HS-27A (cell line): ENCODE measurements around the gene CSMD2.
"Not testable (repeated sequence)": the region's sequence is repeated elsewhere in the genome, so short reads cannot be mapped to it uniquely, and the experiment has no call there.

ENCODE experiments used
- DNase-seq: peaks from one replicate; pipeline ENCODE4 v3.0.0-alpha.2; 2012; ENCODE audit warnings: low read depth, missing footprints

CSMD2 gene

GRCh38 chr1:34052565-34052964, 112.5 kb downstream of the CSMD2 start:
- no peak for DNase-seq

- no peak for DNase-seq
Observed at GRCh38 chr1:34050709-34051485, 114.1 kb downstream of the CSMD2 start.

DNA sequence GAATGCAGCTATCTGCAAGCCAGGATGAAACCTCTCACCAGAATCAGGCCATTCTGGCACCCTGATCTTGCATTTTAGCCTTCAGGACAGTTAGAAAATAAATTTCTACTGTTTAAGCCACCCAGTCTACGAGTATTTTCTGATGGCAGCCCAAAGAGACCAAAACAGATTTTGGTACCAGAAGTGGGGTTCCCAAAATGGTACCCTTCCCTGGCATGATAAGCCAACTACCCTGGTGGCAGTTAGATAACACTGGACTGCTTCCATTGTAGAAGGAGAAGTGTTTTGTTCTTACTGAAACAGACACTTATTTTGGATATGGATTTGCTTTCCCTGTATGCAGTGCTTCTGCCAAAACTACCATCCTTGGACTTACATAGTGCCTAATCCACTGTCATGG, 115.0 kb downstream of the CSMD2 start:
- DNase-seq: no peak

DNA sequence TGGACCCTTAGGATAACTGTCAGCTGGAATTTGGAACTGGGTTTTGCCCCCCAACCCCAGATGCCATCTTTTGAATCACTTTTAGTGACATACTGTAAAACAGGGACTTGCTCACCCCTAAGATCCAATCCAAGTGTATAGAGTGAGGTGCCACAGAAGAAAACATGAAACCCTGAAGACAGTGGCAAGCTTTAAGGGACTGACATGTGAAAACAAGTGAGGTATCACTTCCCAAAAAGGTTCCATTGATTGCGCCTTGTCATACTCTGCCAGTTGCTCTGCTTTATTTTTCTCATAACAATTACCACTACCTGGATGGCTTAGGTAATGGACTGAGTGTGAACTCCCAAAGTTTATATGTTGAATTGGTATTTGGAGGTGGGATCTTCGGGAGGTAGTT, 115.6 kb downstream of the CSMD2 start:
- no peak for DNase-seq

DNA sequence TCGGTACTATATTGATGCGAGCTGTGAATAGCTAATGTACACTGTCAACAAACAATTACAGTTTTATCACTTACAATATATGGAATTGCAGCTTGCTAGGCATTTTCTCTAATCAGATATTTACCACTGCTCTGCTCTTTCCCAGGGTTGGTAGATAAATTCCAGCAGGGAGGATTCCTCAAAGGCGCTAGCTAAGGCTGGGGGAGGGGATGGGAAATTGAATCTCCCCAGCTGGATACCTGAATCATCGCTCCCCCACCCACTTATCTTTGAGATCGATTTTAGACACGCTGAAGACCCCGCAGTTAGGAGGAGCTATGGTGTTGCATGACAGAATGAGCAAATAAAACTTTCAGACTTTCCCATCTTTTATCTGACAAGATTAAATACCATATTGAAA, 127.2 kb downstream of the CSMD2 start:
- DNase-seq: no peak

GRCh38 chr1:34037109-34037508, 127.9 kb downstream of the CSMD2 start:
- DNase-seq: no peak

- DNase-seq: no peak
Observed at GRCh38 chr1:34034036-34034435, 131.0 kb downstream of the CSMD2 start.

DNA sequence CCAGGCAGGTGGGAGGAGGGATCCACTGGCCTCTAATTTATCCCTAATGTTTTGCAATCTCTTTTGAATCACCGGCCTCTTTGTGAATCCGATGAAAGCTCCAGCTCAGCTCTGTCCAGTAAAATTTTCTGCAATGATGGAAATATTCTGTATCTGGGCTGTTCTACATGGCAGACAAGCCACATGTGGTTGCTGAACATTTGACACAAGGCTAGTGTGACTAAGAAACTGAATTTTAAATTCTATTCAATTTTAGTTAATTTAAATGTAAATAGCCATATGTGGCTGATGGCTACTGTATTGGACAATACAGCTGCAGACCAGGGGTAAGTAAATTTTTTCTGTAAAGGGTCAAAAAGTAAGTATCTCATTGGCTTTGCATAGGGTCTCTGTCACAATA, 135.1 kb downstream of the CSMD2 start:
- DNase-seq: no peak

DNA sequence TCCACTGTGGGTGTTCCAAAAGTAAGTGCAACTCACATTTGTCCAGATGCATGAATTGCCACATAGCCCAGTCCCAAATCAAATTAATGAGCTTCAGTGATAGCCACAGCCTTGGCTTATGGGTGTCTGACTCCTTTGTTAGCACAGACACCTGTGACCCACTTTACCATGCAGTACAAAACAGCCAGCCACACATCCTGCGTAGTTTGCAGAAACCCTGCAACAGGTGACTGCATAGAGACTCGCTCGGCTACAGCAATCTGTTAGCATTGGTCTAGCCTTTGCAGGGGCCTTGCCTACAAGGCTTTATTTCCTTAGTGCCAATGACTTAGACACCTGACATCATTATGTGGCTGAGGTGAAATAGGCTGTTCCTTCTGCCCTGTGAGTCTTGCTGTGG, 135.5 kb downstream of the CSMD2 start:
- no peak for DNase-seq

GRCh38 chr1:34028381-34029055, 136.5 kb downstream of the CSMD2 start:
- DNase-seq: no peak

GRCh38 chr1:34025675-34026074, 139.4 kb downstream of the CSMD2 start:
- DNase-seq: no peak

DNA sequence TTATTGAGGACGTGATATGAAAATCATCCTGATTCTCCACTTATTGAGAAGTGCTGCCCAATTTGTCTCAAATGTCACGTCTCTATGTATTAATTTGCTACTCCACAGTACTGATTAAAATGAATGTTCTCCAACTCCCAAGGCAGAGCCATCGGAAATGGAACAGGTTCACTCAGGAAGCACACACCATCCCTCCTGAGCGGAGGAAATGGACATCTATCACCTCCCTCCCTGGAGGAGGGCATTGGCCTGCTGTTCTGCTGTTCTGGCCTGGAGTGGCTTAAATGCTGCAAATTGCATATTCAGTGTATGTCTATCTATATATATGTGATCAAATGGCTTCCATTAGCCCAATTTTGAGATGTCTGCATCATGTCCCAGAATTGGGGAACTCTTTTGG, 140.5 kb downstream of the CSMD2 start:
- no peak for DNase-seq

DNA sequence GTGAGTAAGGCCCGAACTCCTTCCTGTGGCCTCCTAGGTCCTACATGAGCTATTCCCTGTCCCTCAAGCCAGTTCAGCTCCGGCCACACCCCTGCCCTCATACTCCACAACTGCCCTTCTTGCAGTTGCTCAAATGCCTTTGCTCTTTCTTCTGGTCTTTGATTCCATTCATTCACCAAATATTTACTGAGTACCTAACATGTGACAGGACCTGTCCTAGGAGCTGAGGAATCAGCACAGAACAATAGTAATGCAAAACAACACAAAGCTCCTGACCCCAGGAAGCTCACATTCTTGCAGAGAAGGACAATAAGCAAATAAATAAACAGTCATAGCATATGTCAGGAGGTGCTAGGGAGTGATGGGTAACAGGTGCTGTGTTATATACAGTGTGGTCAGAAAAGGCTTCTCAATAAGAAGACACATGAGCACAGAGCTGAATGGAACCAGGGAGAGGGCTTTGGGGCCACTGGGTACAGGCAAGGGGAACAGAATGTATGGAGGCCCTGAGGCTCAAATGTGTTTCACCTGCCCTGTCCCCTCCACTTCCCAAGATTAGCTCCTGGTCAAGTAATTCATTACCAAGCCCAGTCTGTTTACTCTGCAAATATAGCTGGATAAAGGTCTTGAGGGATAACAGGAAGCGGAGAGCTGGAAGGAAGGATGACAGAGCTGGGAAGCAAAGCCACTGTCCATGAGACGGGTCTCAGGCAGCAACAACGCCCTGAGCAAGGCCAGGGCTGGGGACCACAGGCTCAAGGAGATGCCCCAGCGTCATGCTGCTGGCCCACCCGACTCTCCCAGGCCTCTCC, 145.1 kb downstream of the CSMD2 start:
- no peak for DNase-seq

GRCh38 chr1:34018285-34018684, 146.7 kb downstream of the CSMD2 start:
- DNase-seq: no peak

DNA sequence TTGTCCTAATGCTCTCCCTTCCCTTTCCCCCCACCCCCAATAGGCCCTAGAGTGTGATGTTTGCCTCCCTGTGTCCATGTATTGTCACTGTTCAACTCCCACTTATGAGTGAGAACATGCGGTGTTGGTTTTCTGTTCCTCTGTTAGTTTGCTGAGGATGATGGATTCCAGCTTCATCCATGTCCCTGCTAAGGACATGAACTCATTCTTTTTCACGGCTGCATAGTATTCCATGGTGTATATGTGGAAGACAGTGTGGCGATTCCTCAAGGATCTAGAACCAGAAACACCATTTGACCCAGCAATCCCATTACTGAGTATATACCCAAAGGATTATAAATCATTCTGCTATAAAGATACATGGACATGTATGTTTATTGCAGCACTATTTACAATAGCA, 148.7 kb downstream of the CSMD2 start:
- not testable (repeated sequence) for DNase-seq

DNA sequence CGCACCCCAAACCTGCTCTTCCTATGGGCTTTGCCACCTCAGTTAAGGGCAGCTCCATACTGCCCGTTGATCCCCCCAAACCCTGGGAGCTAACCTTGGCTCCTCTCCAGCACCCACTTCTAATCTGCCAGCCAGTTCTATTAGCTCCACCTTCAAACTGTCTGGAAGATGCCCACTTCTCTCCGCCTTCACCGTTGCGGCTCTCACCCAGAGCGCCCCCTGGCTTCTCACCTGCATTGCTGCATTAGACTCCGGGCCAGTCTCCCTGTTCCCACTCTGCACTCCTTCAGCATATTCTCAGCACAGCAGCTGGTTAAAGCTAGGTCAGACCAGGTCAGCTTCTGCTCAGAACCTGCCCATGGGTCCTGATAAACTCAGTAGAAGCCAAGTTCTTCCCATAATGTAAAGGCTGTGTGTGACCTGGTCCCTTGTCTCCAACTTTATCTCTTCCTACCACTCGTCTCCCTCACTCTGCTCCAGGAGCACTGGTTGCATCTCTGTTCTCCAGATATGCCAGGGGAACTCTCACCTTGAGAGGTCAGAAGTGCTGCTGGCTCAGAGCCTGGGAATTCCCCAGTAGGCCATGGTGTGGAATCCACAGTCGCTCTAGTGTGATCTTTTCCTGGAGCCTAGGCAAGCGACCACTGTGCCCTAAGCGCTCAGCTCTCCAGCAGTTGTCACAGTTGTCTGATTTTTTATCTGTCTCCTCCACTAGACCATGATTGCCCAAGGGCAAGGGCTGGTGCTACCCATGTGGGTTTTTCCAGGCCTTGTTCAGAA, 150.9 kb downstream of the CSMD2 start:
- no peak for DNase-seq

DNA sequence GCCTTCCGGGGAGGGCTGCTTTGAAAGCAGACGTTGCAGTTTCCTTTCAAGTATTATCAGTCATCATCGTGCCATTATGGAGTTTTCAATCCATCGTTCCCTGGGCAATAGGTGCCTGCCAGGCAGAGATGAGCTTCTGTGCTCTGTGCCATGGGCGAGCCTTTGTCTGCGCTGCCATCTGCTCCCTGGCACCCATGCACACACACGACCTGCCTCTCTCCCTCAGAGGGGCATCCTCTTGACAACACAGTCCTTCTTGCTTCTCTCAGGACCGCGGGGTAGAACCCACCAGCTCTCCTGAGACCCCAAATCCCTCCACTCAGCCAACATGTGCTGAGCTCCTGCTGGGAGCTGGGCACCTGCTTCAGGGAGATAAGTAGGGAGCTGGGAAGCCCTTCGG, 151.9 kb downstream of the CSMD2 start:
- DNase-seq: no peak

GRCh38 chr1:34009340-34009985, 155.6 kb downstream of the CSMD2 start:
- no peak for DNase-seq

DNA sequence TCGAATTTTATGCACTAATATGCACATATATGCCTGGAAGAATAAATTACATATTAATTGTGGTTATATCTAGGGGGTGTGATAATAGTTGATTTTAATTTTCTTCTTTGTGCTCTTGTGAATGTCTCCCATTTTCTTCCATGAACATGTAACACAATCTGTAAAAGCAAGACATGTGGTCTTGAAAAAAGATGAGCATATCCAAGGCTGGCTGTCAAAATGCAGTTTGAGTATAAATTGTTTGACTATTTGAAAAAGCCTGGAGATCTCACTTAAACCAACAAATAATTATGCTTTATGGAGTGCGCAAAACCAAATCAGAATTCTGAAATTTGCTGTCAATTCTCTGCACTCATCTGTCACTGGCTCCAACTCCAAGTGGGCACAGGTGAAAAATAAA, 157.3 kb downstream of the CSMD2 start:
- DNase-seq: no peak

GRCh38 chr1:34005309-34005708, 159.7 kb downstream of the CSMD2 start:
- DNase-seq: no peak

GRCh38 chr1:34002810-34003209, 162.2 kb downstream of the CSMD2 start:
- no peak for DNase-seq
